Subcutaneous abdominal adipose tissue (tissue), 5 donors: ENCODE data around the gene SSBP3.

Source experiments
- H3K27ac ChIP-seq: one replicate; pipeline ENCODE4 v1.7.0; 2013; ENCODE audit warnings: low read depth, mild to moderate bottlenecking, inconsistent platforms, low read length, moderate library complexity
- H3K27me3 ChIP-seq, 5 donors: one replicate each; pipeline ENCODE4 v1.7.0; 2013; ENCODE audit warnings: low read length in 5 of 5, inconsistent platforms in 1 of 5; ENCODE audit not compliant: control insufficient read depth in 5 of 5, insufficient read depth in 4 of 5
- H3K36me3 ChIP-seq, 5 donors: one replicate each; pipeline ENCODE4 v1.7.0; 2013; ENCODE audit warnings: low read length in 5 of 5; ENCODE audit not compliant: control insufficient read depth in 5 of 5, insufficient read depth in 5 of 5
- H3K4me1 ChIP-seq, 5 donors: one replicate each; pipeline ENCODE4 v1.7.0; 2013; ENCODE audit warnings: low read length in 5 of 5, mild to moderate bottlenecking in 3 of 5, moderate library complexity in 1 of 5; ENCODE audit not compliant: control insufficient read depth in 5 of 5, insufficient read depth in 5 of 5
- H3K4me3 ChIP-seq, 5 donors: one replicate each; pipeline ENCODE4 v1.7.0; 2013; ENCODE audit warnings: low read length in 5 of 5, low read depth in 1 of 5
- H3K9ac ChIP-seq, 5 donors: one replicate each; pipeline ENCODE4 v1.7.0; 2013; ENCODE audit warnings: low read length in 5 of 5, mild to moderate bottlenecking in 4 of 5, moderate library complexity in 3 of 5
- H3K9me3 ChIP-seq, 5 donors: one replicate each; pipeline ENCODE4 v1.7.0; 2013; ENCODE audit warnings: low read length in 5 of 5; ENCODE audit not compliant: control insufficient read depth in 5 of 5
- donor health status: healthy.
- donor health status: healthy.
- donor health status: healthy.
- donor health status: healthy.
- donor health status: healthy.

The SSBP3 gene

GRCh38 chr1:54340434-54340833, 65.8 kb downstream of the SSBP3 start:
- no peak overlapping the region for H3K9ac ChIP-seq
- H3K27ac ChIP-seq: no peak overlapping the region
- peaks cover 0 to 5% (median 0%) of the 10 kb centered on the region in 5 donors for H3K36me3 ChIP-seq
- peaks cover 4 to 24% (median 14%) of the 10 kb centered on the region in 5 donors for H3K4me1 ChIP-seq
- no peaks in the 10 kb centered on the region for H3K27me3 ChIP-seq
- no peak overlapping the region for H3K4me3 ChIP-seq
- H3K9me3 ChIP-seq: no peaks in the 10 kb centered on the region

GRCh38 chr1:54339126-54339525, 67.1 kb downstream of the SSBP3 start:
- Histone ChIP-seq H3K9me3 (no peaks in the 10 kb centered on the region), H3K9ac (peak overlapping the region in 1 of 5 donors; percentile 15), H3K36me3 (no peaks in the 10 kb centered on the region), H3K27me3 (no peaks in the 10 kb centered on the region), H3K4me1 (peaks cover 9 to 37% (median 27%) of the 10 kb centered on the region in 5 donors), H3K4me3 (no peak overlapping the region), H3K27ac (no peak overlapping the region)

GRCh38 chr1:54338464-54338863, 67.7 kb downstream of the SSBP3 start:
- H3K4me1 ChIP-seq: peaks cover 9 to 41% (median 31%) of the 10 kb centered on the region in 5 donors
- no peaks in the 10 kb centered on the region for H3K36me3 ChIP-seq
- H3K9ac ChIP-seq: no peak overlapping the region
- H3K4me3 ChIP-seq: no peak overlapping the region
- H3K27ac ChIP-seq: no peak overlapping the region
- no peaks in the 10 kb centered on the region for H3K27me3 ChIP-seq
- no peaks in the 10 kb centered on the region for H3K9me3 ChIP-seq

GRCh38 chr1:54337928-54338327, 68.3 kb downstream of the SSBP3 start:
- Histone ChIP-seq H3K9ac (no peak overlapping the region), H3K27me3 (no peaks in the 10 kb centered on the region), H3K4me3 (no peak overlapping the region), H3K36me3 (no peaks in the 10 kb centered on the region), H3K27ac (no peak overlapping the region), H3K4me1 (peaks cover 12 to 46% (median 37%) of the 10 kb centered on the region in 5 donors), H3K9me3 (no peaks in the 10 kb centered on the region)

- Histone ChIP-seq H3K9ac (no peak overlapping the region), H3K4me1 (peaks cover 20 to 55% (median 46%) of the 10 kb centered on the region in 5 donors), H3K27ac (no peak overlapping the region), H3K27me3 (no peaks in the 10 kb centered on the region), H3K9me3 (no peaks in the 10 kb centered on the region), H3K4me3 (no peak overlapping the region), H3K36me3 (no peaks in the 10 kb centered on the region)
These were observed 69.2 kb downstream of the SSBP3 start for GRCh38 chr1:54337034-54337433.

- Histone ChIP-seq H3K27ac (peak overlapping the region; percentile 92), H3K9me3 (no peaks in the 10 kb centered on the region), H3K4me3 (peak overlapping the region in 2 of 5 donors; percentile 54 to 74), H3K27me3 (no peaks in the 10 kb centered on the region), H3K36me3 (no peaks in the 10 kb centered on the region), H3K9ac (peak overlapping the region in 3 of 5 donors; percentile 11 to 80 (median 74)), H3K4me1 (peaks cover 29 to 64% (median 55%) of the 10 kb centered on the region in 5 donors)
These were observed 70.1 kb downstream of the SSBP3 start for GRCh38 chr1:54336116-54336515.

- H3K9ac ChIP-seq: peak overlapping the region; percentile 47 to 80 (median 60)
- peaks cover 29 to 68% (median 59%) of the 10 kb centered on the region in 5 donors for H3K4me1 ChIP-seq
- no peaks in the 10 kb centered on the region for H3K27me3 ChIP-seq
- H3K9me3 ChIP-seq: no peaks in the 10 kb centered on the region
- H3K36me3 ChIP-seq: no peaks in the 10 kb centered on the region
- H3K4me3 ChIP-seq: peak overlapping the region; percentile 32 to 74 (median 54)
- H3K27ac ChIP-seq: peak overlapping the region; percentile 92
These were observed 70.5 kb downstream of the SSBP3 start for GRCh38 chr1:54335755-54336108.

- Histone ChIP-seq H3K4me3 (peak overlapping the region; percentile 32 to 74 (median 54)), H3K36me3 (no peaks in the 10 kb centered on the region), H3K27ac (peak overlapping the region; percentile 92), H3K9me3 (no peaks in the 10 kb centered on the region), H3K27me3 (no peaks in the 10 kb centered on the region), H3K9ac (peak overlapping the region; percentile 47 to 80 (median 74)), H3K4me1 (peaks cover 29 to 73% (median 64%) of the 10 kb centered on the region in 5 donors)
These were observed 71.0 kb downstream of the SSBP3 start for GRCh38 chr1:54335011-54335754.

GRCh38 chr1:54332781-54333585, 73.2 kb downstream of the SSBP3 start:
- Histone ChIP-seq H3K27me3 (no peaks in the 10 kb centered on the region), H3K9me3 (no peaks in the 10 kb centered on the region), H3K4me3 (no peak overlapping the region), H3K4me1 (peaks cover 29 to 90% (median 80%) of the 10 kb centered on the region in 5 donors), H3K9ac (peak overlapping the region in 2 of 5 donors; percentile 10 to 24), H3K27ac (no peak overlapping the region), H3K36me3 (peaks cover 0 to 6% (median 0%) of the 10 kb centered on the region in 5 donors)
